Measurements from ENCODE around the gene ZNF580. TPM values are rescaled to one million over a fixed set of nuclear protein-coding genes. Genes with fewer than 3 reads are reported as not detected.
A peak's percentile ranks its signal among the peaks of the same experiment; 100 is the strongest.

ZNF580 gene
- total and polyA plus RNA-seq, 9 of the 15 experiments (the other 6 are each of a cell fraction or from before 2014, with no cell fraction given), result 2.3 to 47.4 (median 6.0) TPM

- TF ChIP-seq ZBTB2 (IDR thresholded peaks at IDR 0.05) (no peak), ZBTB8A (IDR thresholded peaks at IDR 0.05; ENCODE audit: partially characterized antibody) (no peak), YY1 (IDR thresholded peaks at IDR 0.05; ENCODE audit: borderline replicate concordance in 1 of 3, control insufficient read depth in 1 of 3, extremely low read depth in 1 of 3, insufficient read depth in 3 of 3, insufficient read length in 1 of 3, insufficient replicate concordance in 2 of 3, low read depth in 1 of 3, low read length in 2 of 3) (peak in 2 of 3 experiments; percentile 61 to 82), FOXM1 (IDR thresholded peaks at IDR 0.05; ENCODE audit: low read depth) (0 out of 2 replicates have a peak, but pooled peaks have one; percentile 20), FOXM1 (CRISPR knock-in tag; IDR thresholded peaks at IDR 0.05; ENCODE audit: low read depth) (no peak), EHMT2 (IDR thresholded peaks at IDR 0.05) (peak; percentile 71; the same call in 1 of the 2 replicates), ETV1 (tag; conservative IDR thresholded peaks at IDR 0.05; ENCODE audit: low read depth) (no peak), ZBTB12 (CRISPR knock-in tag; IDR thresholded peaks at IDR 0.05) (no peak), GABPB1 (CRISPR knock-in tag; IDR thresholded peaks at IDR 0.05) (0 out of 2 replicates have a peak, but pooled peaks have one; percentile 32), HMGN3 (IDR thresholded peaks at IDR 0.05; ENCODE audit: borderline replicate concordance, extremely low read depth, insufficient read length, low read depth, low read length) (no peak), FOS (IDR thresholded peaks at IDR 0.05; ENCODE audit: extremely low read depth, insufficient read length) (no peak), STAT6 (CRISPR knock-in tag; IDR thresholded peaks at IDR 0.05) (no peak), CEBPZ (IDR thresholded peaks at IDR 0.05; ENCODE audit: borderline replicate concordance, low read depth, low read length) (no peak), ZNF121 (CRISPR knock-in tag; conservative IDR thresholded peaks at IDR 0.05) (peak; percentile 77)
Measured at GRCh38 chr19:55638864-55639359, 1.9 kb upstream of the ZNF580 start (continued).
